Breast epithelium (tissue), 4 donors: ENCODE results near the gene ZMYND15. TPM values are rescaled to one million over a fixed set of nuclear protein-coding genes. Genes with fewer than 3 reads are reported as not detected.

Experiments used
- DNase-seq, 2 donors: peaks; one replicate each; pipeline ENCODE4 v3.0.0-alpha.2; 2019; ENCODE audit warnings: low spot score in 2 of 2
- H3K27ac ChIP-seq, 2 donors: fragments of 200-600 bp; sonication (generic) in 1 of 2; one replicate each; pipeline ENCODE4 v1.5.1; 2016 to 2019; ENCODE audit warnings: mild to moderate bottlenecking in 1 of 2
- H3K27me3 ChIP-seq, 2 donors: fragments of 200-600 bp; sonication (generic) in 1 of 2; one replicate each; pipeline versions ENCODE4 v1.5.1 to v1.6.0; 2017 to 2019; ENCODE audit warnings: control low read depth in 1 of 2, mild to moderate bottlenecking in 1 of 2
- H3K36me3 ChIP-seq: fragments of 200-600 bp; one replicate; pipeline ENCODE4 v1.5.1; 2019
- H3K4me1 ChIP-seq, 2 donors: fragments of 200-600 bp; sonication (generic); one replicate each; pipeline ENCODE4 v1.5.1; 2016 to 2019; ENCODE audit warnings: control low read depth in 1 of 2
- H3K4me3 ChIP-seq, 3 donors: fragments of 200-600 bp; sonication (generic); 1 replicate in 2 of 3; 2 replicates in 1 of 3; pipeline ENCODE4 v1.5.1; 2016 to 2019; ENCODE audit warnings: mild to moderate bottlenecking in 3 of 3, moderate library complexity in 2 of 3
- H3K9me3 ChIP-seq, 2 donors: fragments of 200-600 bp; sonication (generic) in 1 of 2; one replicate each; pipeline ENCODE4 v1.5.1; 2016 to 2019; ENCODE audit warnings: control low read depth in 1 of 2
- POLR2A ChIP-seq: fragments of 450-650 bp; IDR thresholded peaks from one replicate; pipeline ENCODE4 v1.6.1; 2016; ENCODE audit warnings: antibody characterized with exemption, mild to moderate bottlenecking, moderate library complexity
- POLR2AphosphoS5 ChIP-seq, 3 donors: sonication (generic); formaldehyde crosslinking; IDR thresholded peaks; one replicate each; pipeline ENCODE4 v1.6.1; 2017; ENCODE audit warnings: antibody characterized with exemption in 3 of 3
- intact Hi-C: fragments of 100-400 bp; cut with DNase I; formaldehyde crosslinking; loops from one replicate; pipeline ENCODE4 v1.15.1; 2023; ENCODE audit warnings: low total_unique reads
- total RNA-seq, 3 donors: library from RNA; depleted of rRNA; stranded (reverse); fragments of >200 nt; gene quantifications; one replicate each; pipeline ENCODE4 v1.1.0, GENCODE V29; 2016
- TF ChIP-seq, protein P1 (sequence below), 3 donors: fragments of 450-650 bp; IDR thresholded peaks; one replicate each; pipeline ENCODE4 v1.5.1; 2016 to 2017; ENCODE audit warnings: antibody characterized with exemption in 3 of 3, mild to moderate bottlenecking in 3 of 3, moderate library complexity in 3 of 3

Gene ZMYND15
- total RNA-seq, 3 donors from 2014 or later, result 0.96 to 2.3 (median 0.98) TPM

GRCh38 chr17:4741544-4741943 lies 1.9 kb downstream of the ZMYND15 start:
- Histone ChIP-seq H3K36me3 (no peaks in the 10 kb centered on the region), H3K27me3 (no peaks in the 10 kb centered on the region), H3K4me1 (no peaks in the 10 kb centered on the region), H3K4me3 (no peak overlapping the region), H3K9me3 (no peaks in the 10 kb centered on the region), H3K27ac (no peak overlapping the region)
- TF ChIP-seq POLR2AphosphoS5 (IDR thresholded peaks at IDR 0.05) (no peak), POLR2A (no peak)
- TF ChIP-seq, protein P1, sequence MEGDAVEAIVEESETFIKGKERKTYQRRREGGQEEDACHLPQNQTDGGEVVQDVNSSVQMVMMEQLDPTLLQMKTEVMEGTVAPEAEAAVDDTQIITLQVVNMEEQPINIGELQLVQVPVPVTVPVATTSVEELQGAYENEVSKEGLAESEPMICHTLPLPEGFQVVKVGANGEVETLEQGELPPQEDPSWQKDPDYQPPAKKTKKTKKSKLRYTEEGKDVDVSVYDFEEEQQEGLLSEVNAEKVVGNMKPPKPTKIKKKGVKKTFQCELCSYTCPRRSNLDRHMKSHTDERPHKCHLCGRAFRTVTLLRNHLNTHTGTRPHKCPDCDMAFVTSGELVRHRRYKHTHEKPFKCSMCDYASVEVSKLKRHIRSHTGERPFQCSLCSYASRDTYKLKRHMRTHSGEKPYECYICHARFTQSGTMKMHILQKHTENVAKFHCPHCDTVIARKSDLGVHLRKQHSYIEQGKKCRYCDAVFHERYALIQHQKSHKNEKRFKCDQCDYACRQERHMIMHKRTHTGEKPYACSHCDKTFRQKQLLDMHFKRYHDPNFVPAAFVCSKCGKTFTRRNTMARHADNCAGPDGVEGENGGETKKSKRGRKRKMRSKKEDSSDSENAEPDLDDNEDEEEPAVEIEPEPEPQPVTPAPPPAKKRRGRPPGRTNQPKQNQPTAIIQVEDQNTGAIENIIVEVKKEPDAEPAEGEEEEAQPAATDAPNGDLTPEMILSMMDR (IDR thresholded peaks at IDR 0.05), result no peak
- intact Hi-C loops, result no loop called here
- no peak for DNase-seq

GRCh38 chr17:4742133-4742532 lies 2.5 kb downstream of the ZMYND15 start:
- Histone ChIP-seq H3K4me1 (no peaks in the 10 kb centered on the region), H3K4me3 (no peak overlapping the region), H3K27ac (no peak overlapping the region), H3K9me3 (no peaks in the 10 kb centered on the region), H3K36me3 (no peaks in the 10 kb centered on the region), H3K27me3 (no peaks in the 10 kb centered on the region)
- intact Hi-C loops, result no loop called here
- DNase-seq, result no peak
- TF ChIP-seq, protein P1 (IDR thresholded peaks at IDR 0.05), result no peak
- TF ChIP-seq POLR2AphosphoS5 (IDR thresholded peaks at IDR 0.05) (no peak), POLR2A (no peak)

DNA sequence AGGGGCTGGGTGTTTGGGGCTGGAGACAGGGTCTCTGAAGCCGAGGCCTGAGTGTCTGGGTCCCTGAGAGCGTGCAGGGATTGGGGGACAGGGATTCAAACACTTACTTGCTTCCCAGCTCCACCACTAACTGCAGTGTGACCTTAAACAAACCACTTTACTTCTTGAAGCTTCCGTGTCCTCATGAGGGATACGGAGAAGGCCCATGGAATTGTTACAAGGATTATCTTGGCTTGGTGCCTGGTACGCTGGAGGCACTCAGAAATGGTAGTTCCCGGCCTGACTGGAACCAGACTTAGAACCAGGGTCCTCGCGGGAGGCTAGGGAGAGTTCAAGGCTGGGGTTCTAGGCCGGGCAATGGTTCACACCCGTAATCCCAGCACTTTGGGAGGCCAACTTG lies 3.0 kb downstream of the ZMYND15 start:
- Histone ChIP-seq H3K27ac (no peak overlapping the region), H3K4me1 (no peaks in the 10 kb centered on the region), H3K27me3 (no peaks in the 10 kb centered on the region), H3K4me3 (no peak overlapping the region), H3K9me3 (no peaks in the 10 kb centered on the region), H3K36me3 (no peaks in the 10 kb centered on the region)
- TF ChIP-seq, protein P1 (IDR thresholded peaks at IDR 0.05), result no peak
- no peak for TF ChIP-seq POLR2AphosphoS5 (IDR thresholded peaks at IDR 0.05)
- TF ChIP-seq POLR2A, result no peak
- intact Hi-C loops, result no loop called here
- no peak for DNase-seq

GRCh38 chr17:4743216-4743615 lies 3.6 kb downstream of the ZMYND15 start:
- intact Hi-C loops, result no loop called here

GRCh38 chr17:4743898-4744297 lies 4.3 kb downstream of the ZMYND15 start:
- H3K27me3 ChIP-seq, result no peaks in the 10 kb centered on the region
- intact Hi-C loops, result no loop called here
- DNase-seq, result no peak
- H3K4me3 ChIP-seq, result no peak overlapping the region
- H3K36me3 ChIP-seq, result no peaks in the 10 kb centered on the region
- H3K4me1 ChIP-seq, result no peaks in the 10 kb centered on the region
- TF ChIP-seq POLR2A (no peak), POLR2AphosphoS5 (IDR thresholded peaks at IDR 0.05) (no peak)
- TF ChIP-seq, protein P1 (IDR thresholded peaks at IDR 0.05), result no peak
- no peak overlapping the region for H3K27ac ChIP-seq
- H3K9me3 ChIP-seq, result no peaks in the 10 kb centered on the region

More at GRCh38 chr17:4743216-4743615, 3.6 kb downstream of the ZMYND15 start:
- DNase-seq, result no peak
- Histone ChIP-seq H3K9me3 (no peaks in the 10 kb centered on the region), H3K4me3 (no peak overlapping the region), H3K27ac (no peak overlapping the region), H3K4me1 (no peaks in the 10 kb centered on the region), H3K36me3 (no peaks in the 10 kb centered on the region), H3K27me3 (no peaks in the 10 kb centered on the region)
- TF ChIP-seq, protein P1 (IDR thresholded peaks at IDR 0.05), result no peak
- TF ChIP-seq POLR2A (no peak), POLR2AphosphoS5 (IDR thresholded peaks at IDR 0.05) (no peak)
